Measurements from ENCODE around the gene CYTH2. TPM values are rescaled to one million over a fixed set of nuclear protein-coding genes. Genes with fewer than 3 reads are reported as not detected.
A peak's percentile ranks its signal among the peaks of the same experiment; 100 is the strongest.

Gene CYTH2
- total and polyA plus RNA-seq, 9 of the 15 experiments (the other 6 are each of a cell fraction or from before 2014, with no cell fraction given), result 1.8 to 45.2 (median 23.8) TPM

- no peak for TF ChIP-seq POLR2AphosphoS5 (IDR thresholded peaks at IDR 0.05; ENCODE audit: control insufficient read depth, insufficient read depth, low read depth, low read length)
- no peak for TF ChIP-seq PREB (CRISPR knock-in tag; IDR thresholded peaks at IDR 0.05)
- no peak for TF ChIP-seq CXXC5 (CRISPR knock-in tag; IDR thresholded peaks at IDR 0.05)
- TF ChIP-seq KLF16 (IDR thresholded peaks at IDR 0.05), result 0 out of 2 replicates have a peak, but pooled peaks have one; percentile 12
- no peak for TF ChIP-seq ZKSCAN3 (CRISPR knock-in tag; IDR thresholded peaks at IDR 0.05)
- no peak for TF ChIP-seq PTBP1 (IDR thresholded peaks at IDR 0.05; ENCODE audit: low read depth, low read length)
- no peak for TF ChIP-seq RFX7 (CRISPR knock-in tag; IDR thresholded peaks at IDR 0.05)
- 0 out of 2 replicates have a peak, but pooled peaks have one; percentile 52 for TF ChIP-seq NBN (IDR thresholded peaks at IDR 0.05; ENCODE audit: low read depth)
- TF ChIP-seq GATA2 (CRISPR knock-in tag; IDR thresholded peaks at IDR 0.05), result no peak
- no peak for TF ChIP-seq GTF2F1 (IDR thresholded peaks at IDR 0.05; ENCODE audit: low read depth, low read length)
- no peak for TF ChIP-seq PHB (CRISPR knock-in tag; IDR thresholded peaks at IDR 0.05)
- no peak for TF ChIP-seq SRSF9 (IDR thresholded peaks at IDR 0.05; ENCODE audit: borderline replicate concordance, low read depth, low read length)
- TF ChIP-seq CREM (IDR thresholded peaks at IDR 0.05; ENCODE audit: low read depth), result no peak
- no peak for TF ChIP-seq CHCHD3 (CRISPR knock-in tag; IDR thresholded peaks at IDR 0.05)
- no peak for TF ChIP-seq NR2C1 (IDR thresholded peaks at IDR 0.05)
- no peak for TF ChIP-seq NR2C1 (tag; IDR thresholded peaks at IDR 0.05)
- TF ChIP-seq NELFE (IDR thresholded peaks at IDR 0.05; ENCODE audit: insufficient read depth, insufficient read length), result no peak
- TF ChIP-seq CCNT2 (IDR thresholded peaks at IDR 0.05; ENCODE audit: borderline replicate concordance, extremely low read depth, insufficient read length, low read depth, low read length), result no peak
- TF ChIP-seq ARID1B (IDR thresholded peaks at IDR 0.05), result no peak
- no peak for TF ChIP-seq HDAC1 (IDR thresholded peaks at IDR 0.05)
- TF ChIP-seq SMARCA5 (IDR thresholded peaks at IDR 0.05), result peak; percentile 91; the same call in 1 of the 2 replicates
- TF ChIP-seq, protein P1, sequence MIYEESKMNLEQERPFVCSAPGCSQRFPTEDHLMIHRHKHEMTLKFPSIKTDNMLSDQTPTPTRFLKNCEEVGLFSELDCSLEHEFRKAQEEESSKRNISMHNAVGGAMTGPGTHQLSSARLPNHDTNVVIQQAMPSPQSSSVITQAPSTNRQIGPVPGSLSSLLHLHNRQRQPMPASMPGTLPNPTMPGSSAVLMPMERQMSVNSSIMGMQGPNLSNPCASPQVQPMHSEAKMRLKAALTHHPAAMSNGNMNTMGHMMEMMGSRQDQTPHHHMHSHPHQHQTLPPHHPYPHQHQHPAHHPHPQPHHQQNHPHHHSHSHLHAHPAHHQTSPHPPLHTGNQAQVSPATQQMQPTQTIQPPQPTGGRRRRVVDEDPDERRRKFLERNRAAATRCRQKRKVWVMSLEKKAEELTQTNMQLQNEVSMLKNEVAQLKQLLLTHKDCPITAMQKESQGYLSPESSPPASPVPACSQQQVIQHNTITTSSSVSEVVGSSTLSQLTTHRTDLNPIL (CRISPR knock-in tag; IDR thresholded peaks at IDR 0.05), result no peak
- TF ChIP-seq ZSCAN32 (CRISPR knock-in tag; IDR thresholded peaks at IDR 0.05), result no peak
- no peak for TF ChIP-seq ZKSCAN1 (IDR thresholded peaks at IDR 0.05; ENCODE audit: low read depth, low read length)
- TF ChIP-seq ZBTB7A (IDR thresholded peaks at IDR 0.05; ENCODE audit: borderline replicate concordance, control insufficient read depth, low read depth, low read length), result no peak
- TF ChIP-seq ZC3H4 (CRISPR knock-in tag; IDR thresholded peaks at IDR 0.05; ENCODE audit: borderline replicate concordance), result no peak
- TF ChIP-seq POLR2AphosphoS2 (IDR thresholded peaks at IDR 0.05; ENCODE audit: low read length), result no peak
- TF ChIP-seq SMARCC2 (IDR thresholded peaks at IDR 0.05; ENCODE audit: low read depth), result no peak
- TF ChIP-seq NUFIP1 (IDR thresholded peaks at IDR 0.05; ENCODE audit: partially characterized antibody), result no peak
- no peak for TF ChIP-seq ZNF41 (CRISPR knock-in tag; conservative IDR thresholded peaks at IDR 0.05)
- TF ChIP-seq ZNF695 (CRISPR knock-in tag; IDR thresholded peaks at IDR 0.05), result no peak
- no peak for TF ChIP-seq KAT2B (IDR thresholded peaks at IDR 0.05; ENCODE audit: low read depth, low read length)
- no peak for TF ChIP-seq BMI1 (IDR thresholded peaks at IDR 0.05; ENCODE audit: low read length)
These were observed 37.1 kb downstream of the CYTH2 start (continued) for GRCh38 chr19:48506138-48506733.

All from K562 (cell line).